ENCODE data around the gene ZDHHC18.

The ZDHHC18 gene

GRCh38 chr1:26790551-26790953, 35.9 kb upstream of the ZDHHC18 start:
- peak; percentile 64 for DNase-seq (ENCODE audit: extremely low spot score)
- TF ChIP-seq, protein P1, sequence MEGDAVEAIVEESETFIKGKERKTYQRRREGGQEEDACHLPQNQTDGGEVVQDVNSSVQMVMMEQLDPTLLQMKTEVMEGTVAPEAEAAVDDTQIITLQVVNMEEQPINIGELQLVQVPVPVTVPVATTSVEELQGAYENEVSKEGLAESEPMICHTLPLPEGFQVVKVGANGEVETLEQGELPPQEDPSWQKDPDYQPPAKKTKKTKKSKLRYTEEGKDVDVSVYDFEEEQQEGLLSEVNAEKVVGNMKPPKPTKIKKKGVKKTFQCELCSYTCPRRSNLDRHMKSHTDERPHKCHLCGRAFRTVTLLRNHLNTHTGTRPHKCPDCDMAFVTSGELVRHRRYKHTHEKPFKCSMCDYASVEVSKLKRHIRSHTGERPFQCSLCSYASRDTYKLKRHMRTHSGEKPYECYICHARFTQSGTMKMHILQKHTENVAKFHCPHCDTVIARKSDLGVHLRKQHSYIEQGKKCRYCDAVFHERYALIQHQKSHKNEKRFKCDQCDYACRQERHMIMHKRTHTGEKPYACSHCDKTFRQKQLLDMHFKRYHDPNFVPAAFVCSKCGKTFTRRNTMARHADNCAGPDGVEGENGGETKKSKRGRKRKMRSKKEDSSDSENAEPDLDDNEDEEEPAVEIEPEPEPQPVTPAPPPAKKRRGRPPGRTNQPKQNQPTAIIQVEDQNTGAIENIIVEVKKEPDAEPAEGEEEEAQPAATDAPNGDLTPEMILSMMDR (IDR thresholded peaks at IDR 0.05; ENCODE audit: control extremely low read depth, extremely low read depth, low read depth, missing control alignments) = no peak
- ChIA-PET CTCF (interaction anchor here (0.8 to 9.7 kb wide), 24 partner anchors 9 to 290 kb away, joined by 3 to 257 read pairs (median 10); no protein-coding TSS in a partner anchor), POLR2A (interaction anchor here (0.9 to 1.1 kb wide), 2 partner anchors 75 to 208 kb away, joined by 3 read pairs; no protein-coding TSS in a partner anchor)

DNA sequence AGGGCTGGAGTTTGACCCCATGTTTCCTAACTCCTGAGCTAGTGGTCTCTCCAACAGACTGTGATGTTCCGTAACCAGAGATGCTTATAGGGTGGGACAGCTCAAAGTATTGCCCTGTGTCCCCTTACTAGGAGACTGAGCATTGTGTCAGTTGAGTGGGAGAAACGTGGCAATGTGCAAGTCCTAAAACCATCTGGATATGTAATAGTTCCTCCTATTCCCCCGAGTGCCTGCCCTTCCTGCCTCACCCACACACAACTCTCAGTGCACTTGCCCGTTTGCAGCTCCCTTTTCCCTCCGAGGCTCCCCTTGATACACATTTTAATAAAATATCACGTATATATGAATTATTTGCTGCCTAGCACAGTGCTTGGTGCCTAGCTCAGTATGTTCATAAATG, 35.3 kb upstream of the ZDHHC18 start:
- DNase-seq (ENCODE audit: extremely low spot score) = no peak
- POLR2A ChIA-PET = interaction anchor here (0.9 to 1.1 kb wide), 2 partner anchors 74 to 209 kb away, joined by 3 read pairs; no protein-coding TSS in a partner anchor
- TF ChIP-seq, protein P1 (IDR thresholded peaks at IDR 0.05; ENCODE audit: control extremely low read depth, extremely low read depth, low read depth, missing control alignments) = no peak
- CTCF ChIA-PET = interaction anchor here (1.0 to 9.7 kb wide), 19 partner anchors 8 to 290 kb away, joined by 3 to 257 read pairs (median 9); no protein-coding TSS in a partner anchor

DNA sequence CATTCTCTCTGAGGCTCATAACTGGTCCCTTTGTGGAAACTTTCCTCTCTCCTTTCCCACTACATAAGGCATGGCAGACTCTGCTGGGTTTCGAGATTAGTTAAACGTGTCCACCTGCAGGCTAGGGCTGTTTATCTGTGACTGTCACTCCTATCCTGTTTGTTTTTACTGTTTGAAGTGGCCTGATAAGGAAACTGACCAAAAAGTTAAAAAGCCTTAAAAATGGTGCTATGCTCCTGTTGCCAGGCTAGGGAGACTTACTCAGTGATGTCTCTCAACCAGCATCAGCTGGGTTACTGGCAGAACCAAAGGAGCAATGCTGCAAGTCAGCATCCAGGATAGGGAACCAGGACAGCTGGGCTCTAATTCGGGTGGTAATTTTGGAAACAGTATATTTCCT, 34.9 kb upstream of the ZDHHC18 start:
- TF ChIP-seq, protein P1 (IDR thresholded peaks at IDR 0.05; ENCODE audit: control extremely low read depth, extremely low read depth, low read depth, missing control alignments) = no peak
- ChIA-PET POLR2A (interaction anchor here (0.9 kb wide), 1 partner anchor 209 kb away, joined by 3 read pairs; no protein-coding TSS in a partner anchor), CTCF (interaction anchor here (1.0 to 9.7 kb wide), 14 partner anchors 8 to 291 kb away, joined by 3 to 257 read pairs (median 6); no protein-coding TSS in a partner anchor)
- no peak for DNase-seq (ENCODE audit: extremely low spot score)

DNA sequence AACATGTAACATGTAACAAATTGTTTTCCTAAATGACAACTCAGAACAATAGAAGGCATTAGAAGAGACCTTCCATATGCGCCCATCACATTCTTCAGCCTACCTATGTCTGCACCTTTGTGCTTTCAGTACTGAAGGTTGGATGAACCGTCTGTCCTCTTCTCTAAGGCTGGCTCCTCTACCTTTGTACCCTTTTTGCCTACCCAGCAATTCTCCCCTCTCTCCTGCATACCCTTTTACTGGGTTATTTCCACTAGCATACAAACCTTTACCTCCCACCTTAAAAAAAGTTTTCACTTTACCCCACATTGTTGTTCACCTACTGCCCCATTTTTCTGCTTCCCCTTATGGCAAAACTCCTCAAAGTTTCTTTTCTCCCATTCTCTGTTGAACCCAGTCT, 33.6 kb upstream of the ZDHHC18 start:
- TF ChIP-seq, protein P1 (IDR thresholded peaks at IDR 0.05; ENCODE audit: control extremely low read depth, extremely low read depth, low read depth, missing control alignments) = no peak
- no peak for DNase-seq (ENCODE audit: extremely low spot score)
- ChIA-PET POLR2A (no interaction called here), CTCF (interaction anchor here (0.7 kb wide), 1 partner anchor 100 kb away, joined by 3 read pairs; no protein-coding TSS in a partner anchor)

GRCh38 chr1:26794391-26794790, 32.1 kb upstream of the ZDHHC18 start:
- CTCF ChIA-PET = interaction anchor here (1.0 to 1.5 kb wide), 5 partner anchors 17 to 195 kb away, joined by 3 to 11 read pairs (median 4); no protein-coding TSS in a partner anchor
- POLR2A ChIA-PET = interaction anchor here (0.5 to 0.6 kb wide), 3 partner anchors 85 to 249 kb away, joined by 3 to 4 read pairs (median 4); no protein-coding TSS in a partner anchor
- no peak for DNase-seq (ENCODE audit: extremely low spot score)
- TF ChIP-seq, protein P1 (IDR thresholded peaks at IDR 0.05; ENCODE audit: control extremely low read depth, extremely low read depth, low read depth, missing control alignments) = no peak

DNA sequence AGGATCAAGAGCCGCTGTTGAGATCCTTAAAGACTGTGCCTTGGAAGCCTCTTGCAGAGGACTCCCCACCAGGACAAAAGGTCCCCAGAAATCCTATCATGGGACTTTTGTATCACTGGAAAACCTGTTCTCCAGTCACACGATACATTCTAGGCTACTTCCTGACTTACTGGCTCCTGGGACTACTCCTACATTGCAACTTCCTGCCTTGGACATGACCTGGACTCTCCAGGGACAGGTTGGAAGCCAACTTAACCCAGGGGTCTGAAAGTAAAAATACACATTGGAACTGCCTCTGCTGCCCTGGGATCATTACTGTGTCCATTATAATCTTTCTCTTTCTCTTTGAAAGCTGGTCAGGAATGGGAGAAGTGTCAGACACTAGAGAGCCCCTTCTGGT, 28.9 kb upstream of the ZDHHC18 start:
- ChIA-PET POLR2A (no interaction called here), CTCF (interaction anchor here (1.3 to 5.9 kb wide), 3 partner anchors 8 to 193 kb away, joined by 3 to 72 read pairs (median 11); partner anchors contain the start of gene PIGV)
- TF ChIP-seq, protein P1 (IDR thresholded peaks at IDR 0.05; ENCODE audit: control extremely low read depth, extremely low read depth, low read depth, missing control alignments) = no peak
- no peak for DNase-seq (ENCODE audit: extremely low spot score)
